GM19463 (cell line): ENCODE results near the gene CTTNBP2.

Experiments used
- ATAC-seq: cut with Tn5 transposase; IDR thresholded peaks from one replicate; pipeline ENCODE4 v1.9.1; 2021; ENCODE audit warnings: mild to moderate bottlenecking, moderate library complexity; ENCODE audit not compliant: unreplicated experiment

Gene CTTNBP2

DNA sequence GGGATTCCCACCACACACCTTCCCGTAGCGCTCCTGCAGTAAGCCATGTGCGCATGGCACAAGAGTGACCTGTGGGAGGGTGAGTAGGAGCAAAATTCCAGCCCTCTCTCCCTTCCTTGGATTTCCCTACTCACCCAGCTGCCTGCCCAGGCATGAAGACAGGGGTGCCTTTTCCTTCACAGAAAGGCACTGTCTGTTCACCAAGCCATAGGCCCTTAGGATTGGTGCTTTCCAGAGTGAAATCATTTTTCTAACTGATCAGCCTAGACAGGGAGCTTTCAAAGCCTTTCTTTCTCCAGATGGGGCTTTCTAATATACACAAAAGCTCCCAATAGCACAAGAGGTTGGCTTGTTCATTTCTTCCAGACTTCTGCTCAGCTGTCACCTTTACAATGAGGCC lies 79.7 kb downstream of the CTTNBP2 start:
- no peak for ATAC-seq

- peak; percentile 78 for ATAC-seq
These were observed 81.1 kb downstream of the CTTNBP2 start for GRCh38 chr7:117791877-117792780.

DNA sequence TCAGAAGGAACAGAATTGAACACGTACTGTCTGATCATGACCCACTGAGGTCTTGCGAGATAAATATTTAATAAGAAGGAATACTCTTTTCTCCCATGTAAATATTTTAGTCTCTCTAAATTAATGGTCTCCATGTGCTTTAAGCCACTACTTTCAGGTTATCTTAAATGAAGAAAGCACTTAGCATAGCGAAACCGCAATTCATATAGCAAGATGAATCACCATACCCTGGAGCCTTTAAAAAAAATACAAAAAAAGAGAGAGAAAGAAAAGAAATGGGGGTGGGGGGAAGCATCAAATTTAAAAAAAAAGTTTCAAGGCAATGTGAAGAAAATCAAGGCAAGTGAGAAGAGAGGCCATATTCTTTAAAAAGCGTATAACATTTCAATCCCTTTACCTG lies 82.5 kb downstream of the CTTNBP2 start:
- no peak for ATAC-seq

DNA sequence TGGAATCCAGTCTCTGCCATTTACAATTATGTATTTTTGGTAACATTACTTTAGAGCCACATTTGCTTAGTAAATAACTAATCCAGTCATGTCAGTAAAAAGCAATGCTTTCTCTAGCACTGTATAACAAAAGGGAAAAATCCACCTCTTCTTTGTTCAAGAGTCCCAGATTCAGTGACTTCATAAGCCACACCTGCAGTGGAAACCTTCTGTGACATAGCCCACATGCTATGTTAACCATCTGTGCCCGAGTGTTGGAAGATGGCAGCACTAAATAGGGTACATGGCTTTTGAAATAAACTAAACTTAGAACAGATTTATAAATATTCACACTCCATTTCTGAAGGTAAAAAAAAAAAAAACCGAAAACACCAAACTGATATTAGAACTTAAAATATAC lies 83.0 kb downstream of the CTTNBP2 start:
- ATAC-seq = no peak

GRCh38 chr7:117785431-117785830 lies 87.8 kb downstream of the CTTNBP2 start:
- no peak for ATAC-seq

GRCh38 chr7:117784315-117784714 lies 88.9 kb downstream of the CTTNBP2 start:
- peak; percentile 38 for ATAC-seq

DNA sequence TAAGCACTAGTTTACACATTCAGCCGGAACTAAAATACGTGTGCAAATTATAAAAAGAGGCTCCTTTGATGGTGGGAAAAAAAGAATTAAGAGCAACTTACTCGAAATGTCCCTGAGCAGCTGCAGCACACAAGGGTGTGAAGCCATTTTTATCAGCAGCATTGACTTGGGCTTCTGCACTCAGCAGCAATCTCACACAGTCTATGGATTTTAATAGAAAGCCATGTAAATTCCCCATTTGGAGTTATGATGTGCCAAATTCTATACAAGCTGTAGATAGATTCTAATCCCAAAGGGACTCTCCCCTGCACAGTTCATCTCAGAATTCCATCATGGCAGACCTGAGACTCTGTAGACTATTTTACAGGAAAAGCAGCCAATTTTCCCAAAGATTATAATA lies 90.5 kb downstream of the CTTNBP2 start:
- ATAC-seq = no peak

- ATAC-seq = no peak
These were observed 91.5 kb downstream of the CTTNBP2 start for GRCh38 chr7:117781707-117782106.

DNA sequence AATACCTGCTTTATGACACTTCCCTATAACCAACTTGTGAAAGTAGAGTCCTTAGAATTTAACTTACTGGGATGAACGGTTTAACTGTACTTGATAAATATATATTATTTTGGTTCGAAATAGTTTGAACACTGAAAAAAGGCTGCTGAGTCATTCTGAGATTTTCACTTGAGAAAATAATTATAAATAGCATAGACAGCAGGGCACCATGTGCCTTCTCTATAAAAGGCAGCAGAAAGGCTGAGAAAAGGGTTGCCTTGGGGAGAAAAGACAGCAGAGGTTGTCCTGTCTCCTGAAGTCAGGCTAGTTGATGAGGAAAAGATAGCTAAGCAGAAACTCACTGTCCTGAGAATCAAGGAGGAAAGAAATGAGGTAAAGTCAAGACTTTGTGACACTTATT lies 92.4 kb downstream of the CTTNBP2 start:
- ATAC-seq = peak; percentile 80

- ATAC-seq = no peak
These were observed 95.7 kb downstream of the CTTNBP2 start for GRCh38 chr7:117777335-117778142.

- ATAC-seq = no peak
These were observed 97.0 kb downstream of the CTTNBP2 start for GRCh38 chr7:117776224-117776623.

GRCh38 chr7:117775801-117776200 lies 97.4 kb downstream of the CTTNBP2 start:
- no peak for ATAC-seq

DNA sequence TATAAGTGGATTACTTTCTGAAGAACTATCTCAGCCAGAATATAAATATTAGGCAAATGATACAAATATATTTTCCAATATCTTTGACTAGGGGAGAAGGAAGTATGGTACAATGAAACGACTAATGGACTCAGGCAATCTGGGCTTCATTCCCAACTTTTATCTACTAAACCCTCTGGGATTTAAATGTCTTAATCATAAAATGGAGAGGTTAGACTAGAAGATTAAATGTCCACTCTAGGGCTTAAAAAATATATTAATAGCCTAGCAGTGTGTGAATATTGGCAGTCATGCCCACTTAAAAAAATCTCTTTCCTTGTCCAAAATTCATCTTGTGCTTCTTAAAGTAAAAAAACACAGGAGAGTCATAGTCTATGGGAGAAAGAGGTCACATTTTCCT lies 98.3 kb downstream of the CTTNBP2 start:
- ATAC-seq = no peak

GRCh38 chr7:117772421-117772820 lies 100.8 kb downstream of the CTTNBP2 start:
- ATAC-seq = peak; percentile 55

DNA sequence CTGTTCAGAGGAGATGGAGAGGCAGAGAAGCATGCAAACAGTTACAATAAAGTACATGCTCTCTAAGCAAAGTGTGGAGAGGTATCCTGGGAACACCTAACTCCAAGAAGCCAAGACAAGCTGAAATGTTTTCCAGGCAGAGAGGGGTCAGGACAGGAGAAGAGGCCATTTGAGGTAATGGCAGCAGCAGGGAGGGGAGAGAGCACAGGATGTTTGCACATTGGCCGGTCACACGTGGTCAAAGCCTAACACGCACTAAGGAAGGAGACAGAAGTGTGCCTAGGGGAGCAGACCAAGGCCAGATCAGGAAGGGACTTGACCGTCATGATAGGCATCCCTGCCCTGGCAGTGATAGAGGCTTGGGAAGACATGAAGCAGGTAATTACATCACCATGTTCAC lies 101.5 kb downstream of the CTTNBP2 start:
- ATAC-seq = no peak

GRCh38 chr7:117769085-117769484 lies 104.2 kb downstream of the CTTNBP2 start:
- ATAC-seq = peak; percentile 23

DNA sequence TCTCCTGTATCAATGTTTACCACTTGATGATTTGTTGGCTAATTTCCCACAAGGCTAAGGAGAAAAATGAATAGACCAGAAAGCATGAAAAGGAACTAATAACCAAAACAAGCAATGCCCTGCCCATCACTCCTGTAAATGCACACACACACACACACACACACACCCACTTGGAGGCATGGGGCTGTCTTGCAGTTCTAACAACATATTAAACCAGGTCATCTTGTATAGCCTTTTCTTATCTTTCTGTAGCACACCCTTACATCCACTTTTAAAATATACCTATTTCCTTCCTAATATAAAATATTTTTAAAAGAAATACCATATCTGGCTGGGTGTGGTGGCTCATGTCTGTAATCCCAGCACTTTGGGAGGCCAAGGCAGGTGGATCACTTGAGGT lies 105.3 kb downstream of the CTTNBP2 start:
- no peak for ATAC-seq

DNA sequence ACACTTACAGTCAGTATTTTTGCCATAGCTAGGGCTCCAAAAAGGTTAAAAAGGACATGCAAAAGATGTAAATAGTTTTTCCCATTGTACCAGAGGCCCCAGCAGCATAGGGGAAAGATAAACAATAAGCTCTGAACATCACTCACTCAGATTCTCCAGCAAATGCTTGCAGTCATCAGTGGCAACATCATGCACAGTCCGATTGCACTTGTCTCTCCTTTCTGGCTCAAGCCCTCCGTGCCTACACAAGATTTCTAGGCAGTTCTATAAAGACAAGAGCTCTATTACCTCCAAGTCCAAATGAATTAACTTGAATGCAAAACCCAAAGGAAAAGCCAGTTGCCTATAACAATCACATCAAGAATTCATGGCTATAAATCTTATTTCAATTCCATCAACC lies 106.3 kb downstream of the CTTNBP2 start:
- ATAC-seq = no peak

DNA sequence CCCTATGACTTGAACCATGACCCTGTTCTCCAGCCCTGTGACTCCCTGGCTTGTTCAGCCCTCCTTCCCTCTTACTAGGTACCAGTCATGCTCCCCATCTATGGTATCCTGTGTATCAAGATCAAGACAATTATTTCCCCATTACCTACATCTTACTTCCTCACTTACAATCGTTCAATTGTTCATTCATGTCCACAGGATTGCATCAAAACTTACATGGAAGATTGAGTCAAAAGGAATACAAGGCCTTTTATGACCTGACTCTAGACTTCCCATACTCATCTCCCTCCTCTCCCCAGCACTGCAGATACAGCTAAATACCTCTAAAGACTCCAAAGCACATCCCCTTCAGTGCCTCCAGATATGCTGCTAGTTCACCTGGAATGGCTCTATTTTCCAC lies 109.2 kb downstream of the CTTNBP2 start:
- ATAC-seq = no peak

DNA sequence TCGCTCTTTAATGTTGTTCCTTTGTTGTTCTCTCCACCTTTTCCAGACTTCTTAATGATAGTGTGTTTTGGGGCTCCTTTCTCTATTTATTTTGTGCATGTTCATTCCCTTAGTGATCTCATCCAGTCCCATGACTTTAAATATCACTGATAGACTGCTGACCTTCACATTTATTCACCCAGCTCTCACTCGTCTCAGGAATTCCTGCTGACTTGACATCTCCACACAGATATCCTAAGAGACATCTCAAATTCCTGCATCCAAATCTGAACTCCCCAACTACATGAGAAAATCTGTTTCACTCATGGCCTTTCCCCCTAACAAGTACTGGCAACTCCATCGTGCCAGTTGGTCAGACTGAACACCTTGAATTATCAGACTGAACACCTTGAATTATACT lies 111.2 kb downstream of the CTTNBP2 start:
- ATAC-seq = no peak

GRCh38 chr7:117759950-117760640 lies 113.1 kb downstream of the CTTNBP2 start:
- no peak for ATAC-seq
